ENCODE measurements around the gene ZNF791.

The ZNF791 gene

DNA sequence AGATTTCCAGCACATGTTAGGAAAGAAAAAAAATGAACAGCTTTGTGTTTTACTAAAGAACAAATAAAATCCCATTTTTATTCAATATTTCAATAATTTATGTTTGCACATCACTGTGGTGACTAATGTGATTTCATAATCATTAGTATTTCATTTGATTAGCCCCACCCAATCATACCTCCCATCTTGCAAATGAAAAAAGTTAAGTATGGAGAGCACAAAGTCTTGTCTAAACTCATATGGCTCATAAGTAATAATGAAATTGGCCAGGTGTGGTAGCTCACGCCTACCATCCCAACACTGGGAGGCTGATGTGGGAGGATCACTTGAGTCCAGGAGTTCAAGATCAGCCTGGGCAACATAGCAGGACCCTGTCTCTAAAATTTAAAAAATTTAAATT, 3.9 kb upstream of the ZNF791 start:
- TF ChIP-seq SIN3A (IDR thresholded peaks at IDR 0.05; ENCODE audit: borderline replicate concordance, insufficient read depth, low read length) (no peak), POLR2AphosphoS5 (IDR thresholded peaks at IDR 0.05; ENCODE audit: low read depth, low read length) (no peak), FOXP2 (optimal IDR thresholded peaks at IDR 0.05; ENCODE audit: borderline replicate concordance, extremely low read depth, extremely low read length, insufficient read depth) (no peak), TAF1 (IDR thresholded peaks at IDR 0.05; ENCODE audit: borderline replicate concordance, insufficient read depth, low read length) (no peak)
- TF ChIP-seq, protein P1, sequence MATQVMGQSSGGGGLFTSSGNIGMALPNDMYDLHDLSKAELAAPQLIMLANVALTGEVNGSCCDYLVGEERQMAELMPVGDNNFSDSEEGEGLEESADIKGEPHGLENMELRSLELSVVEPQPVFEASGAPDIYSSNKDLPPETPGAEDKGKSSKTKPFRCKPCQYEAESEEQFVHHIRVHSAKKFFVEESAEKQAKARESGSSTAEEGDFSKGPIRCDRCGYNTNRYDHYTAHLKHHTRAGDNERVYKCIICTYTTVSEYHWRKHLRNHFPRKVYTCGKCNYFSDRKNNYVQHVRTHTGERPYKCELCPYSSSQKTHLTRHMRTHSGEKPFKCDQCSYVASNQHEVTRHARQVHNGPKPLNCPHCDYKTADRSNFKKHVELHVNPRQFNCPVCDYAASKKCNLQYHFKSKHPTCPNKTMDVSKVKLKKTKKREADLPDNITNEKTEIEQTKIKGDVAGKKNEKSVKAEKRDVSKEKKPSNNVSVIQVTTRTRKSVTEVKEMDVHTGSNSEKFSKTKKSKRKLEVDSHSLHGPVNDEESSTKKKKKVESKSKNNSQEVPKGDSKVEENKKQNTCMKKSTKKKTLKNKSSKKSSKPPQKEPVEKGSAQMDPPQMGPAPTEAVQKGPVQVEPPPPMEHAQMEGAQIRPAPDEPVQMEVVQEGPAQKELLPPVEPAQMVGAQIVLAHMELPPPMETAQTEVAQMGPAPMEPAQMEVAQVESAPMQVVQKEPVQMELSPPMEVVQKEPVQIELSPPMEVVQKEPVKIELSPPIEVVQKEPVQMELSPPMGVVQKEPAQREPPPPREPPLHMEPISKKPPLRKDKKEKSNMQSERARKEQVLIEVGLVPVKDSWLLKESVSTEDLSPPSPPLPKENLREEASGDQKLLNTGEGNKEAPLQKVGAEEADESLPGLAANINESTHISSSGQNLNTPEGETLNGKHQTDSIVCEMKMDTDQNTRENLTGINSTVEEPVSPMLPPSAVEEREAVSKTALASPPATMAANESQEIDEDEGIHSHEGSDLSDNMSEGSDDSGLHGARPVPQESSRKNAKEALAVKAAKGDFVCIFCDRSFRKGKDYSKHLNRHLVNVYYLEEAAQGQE (IDR thresholded peaks at IDR 0.05; ENCODE audit: insufficient read depth in 1 of 2, low read depth in 2 of 2, low read length in 2 of 2) = no peak

GRCh38 chr19:12607631-12608030, 3.1 kb upstream of the ZNF791 start:
- TF ChIP-seq, protein P1 (IDR thresholded peaks at IDR 0.05; ENCODE audit: insufficient read depth in 1 of 2, low read depth in 2 of 2, low read length in 2 of 2) = no peak
- TF ChIP-seq POLR2AphosphoS5 (IDR thresholded peaks at IDR 0.05; ENCODE audit: low read depth, low read length) = no peak
- no peak for TF ChIP-seq TAF1 (IDR thresholded peaks at IDR 0.05; ENCODE audit: borderline replicate concordance, insufficient read depth, low read length)
- TF ChIP-seq FOXP2 (optimal IDR thresholded peaks at IDR 0.05; ENCODE audit: borderline replicate concordance, extremely low read depth, extremely low read length, insufficient read depth) = no peak

- TF ChIP-seq SIN3A (IDR thresholded peaks at IDR 0.05; ENCODE audit: borderline replicate concordance, insufficient read depth, low read length) (peak; percentile 69; the same call in 1 of the 2 replicates), POLR2AphosphoS5 (IDR thresholded peaks at IDR 0.05; ENCODE audit: low read depth, low read length) (no peak)
Measured at GRCh38 chr19:12611361-12611699, 610 bp downstream of the ZNF791 start.

DNA sequence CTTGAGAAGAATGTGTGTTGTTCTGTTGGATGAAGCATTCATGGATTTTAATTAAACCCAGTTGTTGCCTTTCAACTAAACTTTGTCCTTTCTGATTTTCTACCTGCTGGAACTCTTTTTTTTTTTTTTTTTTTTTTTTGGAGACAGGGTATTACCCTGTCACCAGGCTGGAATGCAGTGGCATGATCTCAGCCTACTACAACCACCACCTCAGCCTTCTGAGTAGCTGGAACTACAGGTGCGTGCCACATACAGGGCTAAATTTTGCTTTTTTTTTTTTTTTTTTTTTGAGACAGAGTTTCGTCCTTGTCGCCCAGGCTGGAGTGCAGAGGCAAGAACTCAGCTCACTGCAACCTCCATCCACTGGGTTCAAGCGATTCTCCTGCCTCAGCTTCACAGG, 6.9 kb downstream of the ZNF791 start:
- TF ChIP-seq TAF1 (IDR thresholded peaks at IDR 0.05; ENCODE audit: borderline replicate concordance, insufficient read depth, low read length) (no peak), POLR2AphosphoS5 (IDR thresholded peaks at IDR 0.05; ENCODE audit: low read depth, low read length) (no peak), FOXP2 (optimal IDR thresholded peaks at IDR 0.05; ENCODE audit: borderline replicate concordance, extremely low read depth, extremely low read length, insufficient read depth) (no peak), SIN3A (IDR thresholded peaks at IDR 0.05; ENCODE audit: borderline replicate concordance, insufficient read depth, low read length) (no peak)
- TF ChIP-seq, protein P1 (IDR thresholded peaks at IDR 0.05; ENCODE audit: insufficient read depth in 1 of 2, low read depth in 2 of 2, low read length in 2 of 2) = no peak

DNA sequence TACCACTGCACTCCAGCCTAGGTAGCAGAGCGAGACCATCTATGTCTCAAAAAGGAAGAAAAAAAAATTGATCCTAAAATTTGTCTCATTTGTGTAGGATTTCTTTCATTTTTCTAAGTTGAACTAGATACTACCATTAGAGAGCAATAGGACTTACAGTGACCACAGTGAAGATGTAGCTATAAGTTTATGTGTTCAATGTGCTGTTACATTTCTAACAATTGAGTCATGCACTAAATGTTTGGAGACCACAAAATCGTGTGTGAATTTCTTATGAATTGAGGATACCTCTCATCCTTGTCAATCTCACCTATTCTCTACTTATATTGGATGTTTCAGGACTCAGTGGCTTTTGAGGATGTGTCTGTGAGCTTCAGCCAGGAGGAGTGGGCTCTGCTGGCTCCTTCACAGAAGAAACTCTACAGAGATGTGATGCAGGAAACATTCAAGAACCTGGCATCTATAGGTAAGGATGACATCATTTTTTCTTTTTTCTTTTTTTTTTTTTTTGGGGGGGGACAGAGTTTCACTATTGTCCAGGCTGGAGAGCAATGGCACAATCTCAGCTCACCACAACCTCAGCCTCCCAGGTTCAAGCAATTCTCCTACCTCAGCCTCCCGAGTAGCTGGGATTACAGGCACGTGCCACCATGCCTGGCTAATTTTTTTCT, 12.8 kb downstream of the ZNF791 start:
- TF ChIP-seq TAF1 (IDR thresholded peaks at IDR 0.05; ENCODE audit: borderline replicate concordance, insufficient read depth, low read length) = no peak
- TF ChIP-seq POLR2AphosphoS5 (IDR thresholded peaks at IDR 0.05; ENCODE audit: low read depth, low read length) = no peak
- TF ChIP-seq, protein P1 (IDR thresholded peaks at IDR 0.05; ENCODE audit: insufficient read depth in 1 of 2, low read depth in 2 of 2, low read length in 2 of 2) = no peak

Measured in PFSK-1 (cell line).